Measurements from ENCODE around the gene CEMIP. TPM values are rescaled to one million over a fixed set of nuclear protein-coding genes. Genes with fewer than 3 reads are reported as not detected.

The CEMIP gene
- total RNA-seq, 1 donor from 2014 or later = 3.6 TPM

- H3K27me3 Mint-ChIP-seq (ENCODE audit: low read depth, unreplicated experiment) = peaks cover 41% of the 10 kb centered on the region
- TF ChIP-seq, protein P1, sequence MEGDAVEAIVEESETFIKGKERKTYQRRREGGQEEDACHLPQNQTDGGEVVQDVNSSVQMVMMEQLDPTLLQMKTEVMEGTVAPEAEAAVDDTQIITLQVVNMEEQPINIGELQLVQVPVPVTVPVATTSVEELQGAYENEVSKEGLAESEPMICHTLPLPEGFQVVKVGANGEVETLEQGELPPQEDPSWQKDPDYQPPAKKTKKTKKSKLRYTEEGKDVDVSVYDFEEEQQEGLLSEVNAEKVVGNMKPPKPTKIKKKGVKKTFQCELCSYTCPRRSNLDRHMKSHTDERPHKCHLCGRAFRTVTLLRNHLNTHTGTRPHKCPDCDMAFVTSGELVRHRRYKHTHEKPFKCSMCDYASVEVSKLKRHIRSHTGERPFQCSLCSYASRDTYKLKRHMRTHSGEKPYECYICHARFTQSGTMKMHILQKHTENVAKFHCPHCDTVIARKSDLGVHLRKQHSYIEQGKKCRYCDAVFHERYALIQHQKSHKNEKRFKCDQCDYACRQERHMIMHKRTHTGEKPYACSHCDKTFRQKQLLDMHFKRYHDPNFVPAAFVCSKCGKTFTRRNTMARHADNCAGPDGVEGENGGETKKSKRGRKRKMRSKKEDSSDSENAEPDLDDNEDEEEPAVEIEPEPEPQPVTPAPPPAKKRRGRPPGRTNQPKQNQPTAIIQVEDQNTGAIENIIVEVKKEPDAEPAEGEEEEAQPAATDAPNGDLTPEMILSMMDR (IDR thresholded peaks at IDR 0.05; ENCODE audit: insufficient read depth, low read depth, low read length) = no peak
- no peak overlapping the region for H3K4me2 ChIP-seq (ENCODE audit: low read length)
- no peak overlapping the region for H3K27ac ChIP-seq (ENCODE audit: low read depth, low read length)
- peaks cover 5% of the 10 kb centered on the region for H3K36me3 ChIP-seq (ENCODE audit: insufficient read depth, low read length)
- FAIRE-seq (no peak), DNase-seq (ENCODE audit: low read depth) (no peak)
- no peak overlapping the region for H3K9ac ChIP-seq (ENCODE audit: low read length)
- H3K9me3 ChIP-seq (ENCODE audit: insufficient read depth, low read depth, low read length) = no peaks in the 10 kb centered on the region
- no peak overlapping the region for H2AFZ ChIP-seq (ENCODE audit: low read depth, low read length)
- no peaks in the 10 kb centered on the region for H4K20me1 ChIP-seq (ENCODE audit: insufficient read depth, low read length)
- no peaks in the 10 kb centered on the region for H3K27me3 ChIP-seq (ENCODE audit: insufficient read depth, low read length)
- no peaks in the 10 kb centered on the region for H3K9me3 Mint-ChIP-seq (ENCODE audit: unreplicated experiment)
- no peak overlapping the region for H3K4me3 ChIP-seq (ENCODE audit: insufficient read depth, low read depth, low read length)
- H3K27ac Mint-ChIP-seq (ENCODE audit: unreplicated experiment) = no peak overlapping the region
- no peaks in the 10 kb centered on the region for H3K79me2 ChIP-seq (ENCODE audit: insufficient read depth, low read length)
- H3K4me1 ChIP-seq (ENCODE audit: insufficient read depth, low read length) = no peaks in the 10 kb centered on the region
- no peaks in the 10 kb centered on the region for H3K4me1 Mint-ChIP-seq (ENCODE audit: low read depth, unreplicated experiment)
- no peak overlapping the region for H3K4me3 Mint-ChIP-seq (ENCODE audit: unreplicated experiment)
- H3K36me3 Mint-ChIP-seq (ENCODE audit: low read depth, unreplicated experiment) = peaks cover 4% of the 10 kb centered on the region
These were observed 139.1 kb downstream of the CEMIP start for GRCh38 chr15:80918196-80918783.

DNA sequence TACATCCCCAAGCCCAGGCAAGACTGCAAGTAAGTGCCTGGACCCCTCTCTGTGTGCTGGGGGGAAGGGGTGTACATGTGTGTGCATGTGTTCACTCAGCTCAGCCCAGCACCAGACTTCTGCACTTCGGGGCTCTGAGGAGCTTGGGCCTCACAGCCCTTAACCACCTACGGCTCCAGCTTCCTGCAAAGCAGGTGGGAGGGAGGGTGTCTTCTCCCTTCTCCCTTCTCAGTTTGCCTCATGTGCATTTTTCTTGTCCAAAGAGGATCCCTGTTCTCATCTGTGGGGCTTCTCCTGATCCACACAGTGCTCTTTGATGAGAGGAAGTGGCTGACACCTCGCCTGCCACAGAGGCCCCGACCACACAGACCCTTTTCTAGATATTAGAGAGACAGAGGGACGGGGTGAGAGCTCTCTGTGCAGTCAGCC lies 141.1 kb downstream of the CEMIP start:
- FAIRE-seq (no peak), DNase-seq (ENCODE audit: low read depth) (no peak)
- Histone ChIP-seq H3K79me2 (ENCODE audit: insufficient read depth, low read length) (no peaks in the 10 kb centered on the region), H3K27ac (ENCODE audit: low read depth, low read length) (no peak overlapping the region), H3K27me3 (ENCODE audit: insufficient read depth, low read length) (no peaks in the 10 kb centered on the region), H3K9me3 (ENCODE audit: insufficient read depth, low read depth, low read length) (no peaks in the 10 kb centered on the region), H3K4me2 (ENCODE audit: low read length) (no peak overlapping the region), H2AFZ (ENCODE audit: low read depth, low read length) (no peak overlapping the region), H3K4me1 (ENCODE audit: insufficient read depth, low read length) (peaks cover under 1% of the 10 kb centered on the region), H4K20me1 (ENCODE audit: insufficient read depth, low read length) (no peaks in the 10 kb centered on the region), H3K4me3 (ENCODE audit: insufficient read depth, low read depth, low read length) (no peak overlapping the region), H3K9ac (ENCODE audit: low read length) (no peak overlapping the region), H3K36me3 (ENCODE audit: insufficient read depth, low read length) (peaks cover 5% of the 10 kb centered on the region)
- H3K36me3 Mint-ChIP-seq (ENCODE audit: low read depth, unreplicated experiment) = peaks cover 7% of the 10 kb centered on the region
- no peak overlapping the region for H3K27ac Mint-ChIP-seq (ENCODE audit: unreplicated experiment)
- H3K4me1 Mint-ChIP-seq (ENCODE audit: low read depth, unreplicated experiment) = no peaks in the 10 kb centered on the region
- no peaks in the 10 kb centered on the region for H3K9me3 Mint-ChIP-seq (ENCODE audit: unreplicated experiment)
- no peak for TF ChIP-seq EZH2 (IDR thresholded peaks at IDR 0.05; ENCODE audit: insufficient read depth, low read length)
- TF ChIP-seq, protein P1 (IDR thresholded peaks at IDR 0.05; ENCODE audit: insufficient read depth, low read depth, low read length) = no peak
- H3K4me3 Mint-ChIP-seq (ENCODE audit: unreplicated experiment) = no peak overlapping the region
- H3K27me3 Mint-ChIP-seq (ENCODE audit: low read depth, unreplicated experiment) = peaks cover 31% of the 10 kb centered on the region

DNA sequence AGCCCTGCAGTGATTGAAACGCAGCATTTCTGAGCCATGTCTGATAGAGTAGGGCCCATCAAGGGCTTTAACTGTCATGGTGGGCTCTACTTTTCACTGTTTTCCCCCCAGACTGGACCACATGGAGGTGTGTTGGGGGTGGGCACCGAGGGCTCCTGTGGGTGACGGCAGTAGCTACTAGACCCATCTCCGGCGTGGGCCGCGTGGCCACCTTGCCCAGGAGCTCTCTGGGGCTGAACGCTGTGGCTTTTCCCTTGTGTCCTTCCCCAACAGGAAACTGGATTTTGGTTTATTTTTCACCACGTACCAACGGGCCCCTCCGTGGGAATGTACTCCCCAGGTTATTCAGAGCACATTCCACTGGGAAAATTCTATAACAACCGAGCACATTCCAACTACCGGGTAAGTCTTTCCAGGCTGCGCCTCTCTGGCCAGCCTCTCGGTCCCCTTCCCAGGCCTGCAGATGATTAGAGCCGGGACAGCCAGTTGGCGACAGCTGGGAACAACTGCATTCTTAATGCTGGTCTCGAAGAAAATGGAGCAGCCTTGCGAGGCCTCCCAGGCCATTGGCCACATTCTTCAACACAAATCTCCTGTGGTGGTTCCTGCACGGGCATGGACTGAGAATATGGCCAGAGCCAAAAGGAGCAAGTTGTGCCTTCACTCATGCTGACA lies 142.7 kb downstream of the CEMIP start:
- H3K9me3 ChIP-seq (ENCODE audit: insufficient read depth, low read depth, low read length) = no peaks in the 10 kb centered on the region
- H3K4me1 ChIP-seq (ENCODE audit: insufficient read depth, low read length) = peaks cover 10% of the 10 kb centered on the region
- FAIRE-seq = no peak
- Mint-ChIP-seq H3K27ac (ENCODE audit: unreplicated experiment) (no peak overlapping the region), H3K36me3 (ENCODE audit: low read depth, unreplicated experiment) (peaks cover 10% of the 10 kb centered on the region), H3K27me3 (ENCODE audit: low read depth, unreplicated experiment) (peaks cover 35% of the 10 kb centered on the region), H3K4me3 (ENCODE audit: unreplicated experiment) (no peak overlapping the region), H3K9me3 (ENCODE audit: unreplicated experiment) (no peaks in the 10 kb centered on the region), H3K4me1 (ENCODE audit: low read depth, unreplicated experiment) (no peaks in the 10 kb centered on the region)
- no peak overlapping the region for H3K4me2 ChIP-seq (ENCODE audit: low read length)
- H3K36me3 ChIP-seq (ENCODE audit: insufficient read depth, low read length) = peaks cover 5% of the 10 kb centered on the region
- H2AFZ ChIP-seq (ENCODE audit: low read depth, low read length) = no peak overlapping the region
- H3K27ac ChIP-seq (ENCODE audit: low read depth, low read length) = no peak overlapping the region
- TF ChIP-seq, protein P1 (IDR thresholded peaks at IDR 0.05; ENCODE audit: insufficient read depth, low read depth, low read length) = no peak
- TF ChIP-seq EZH2 (IDR thresholded peaks at IDR 0.05; ENCODE audit: insufficient read depth, low read length) = no peak
- H4K20me1 ChIP-seq (ENCODE audit: insufficient read depth, low read length) = no peaks in the 10 kb centered on the region
- no peak for DNase-seq (ENCODE audit: low read depth)
- no peak overlapping the region for H3K9ac ChIP-seq (ENCODE audit: low read length)
- H3K27me3 ChIP-seq (ENCODE audit: insufficient read depth, low read length) = no peaks in the 10 kb centered on the region
- no peak overlapping the region for H3K4me3 ChIP-seq (ENCODE audit: insufficient read depth, low read depth, low read length)
- no peaks in the 10 kb centered on the region for H3K79me2 ChIP-seq (ENCODE audit: insufficient read depth, low read length)
